ENCODE results near the gene GARIN3. TPM values are rescaled to one million over a fixed set of nuclear protein-coding genes. Genes with fewer than 3 reads are reported as not detected.
A peak's percentile ranks its signal among the peaks of the same experiment; 100 is the strongest.

The GARIN3 gene
- not detected in 2 replicates for total RNA-seq (ENCODE audit: low replicate concordance)

DNA sequence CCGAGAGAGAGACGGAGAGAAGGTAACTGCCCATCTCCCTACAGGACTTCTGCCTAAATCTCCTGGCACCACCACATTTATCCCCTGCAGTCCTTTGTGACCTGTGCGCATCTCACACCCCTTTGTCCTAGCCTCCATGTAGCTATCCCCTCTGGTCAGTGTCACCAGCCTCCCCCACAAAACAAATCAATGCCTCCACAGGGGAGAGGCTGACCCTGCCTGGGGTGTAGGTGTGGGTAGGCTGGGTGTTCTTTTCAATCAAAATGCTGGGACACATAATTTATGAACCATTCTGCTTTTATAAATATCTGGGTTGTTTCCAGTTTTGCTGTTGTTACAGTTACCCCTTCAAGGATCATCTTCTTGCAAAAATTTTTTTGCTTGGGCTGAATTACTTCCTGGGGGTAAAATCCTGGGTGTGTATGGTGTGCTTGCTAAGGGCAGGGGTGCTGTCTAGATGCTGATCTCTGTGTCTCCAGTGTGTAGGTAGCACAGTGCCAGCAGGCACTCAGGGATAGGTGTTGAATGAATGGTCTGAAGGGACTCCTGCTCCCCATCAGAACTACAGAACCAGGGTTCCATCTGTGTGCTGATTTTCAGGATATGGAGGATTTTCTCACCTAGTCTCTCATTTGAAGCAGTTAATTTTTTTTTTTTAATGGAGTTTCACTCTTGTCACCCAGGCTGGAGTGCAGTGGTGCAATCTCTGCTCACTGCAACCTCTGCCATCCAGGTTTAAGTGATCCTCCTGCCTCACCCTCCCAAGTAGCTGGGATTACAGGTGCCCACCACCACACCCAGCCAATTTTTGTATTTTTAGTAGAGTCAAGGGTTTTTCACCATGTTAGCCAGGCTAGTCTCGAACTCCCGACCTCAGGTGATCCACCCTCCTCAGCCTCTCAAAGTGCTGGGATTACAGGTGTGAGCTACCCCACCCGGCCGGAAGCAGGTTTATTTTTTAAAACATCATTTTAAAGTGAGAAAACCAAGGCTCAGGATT lies at the start of gene GARIN3:
GARIN3 (minus strand) TSS at position 51 of the 1,000 bp plus-strand sequence. CDS start 96 bp downstream, outside the sequence.
- no peaks in the 10 kb centered on the region for H4K20me1 ChIP-seq (ENCODE audit: low read depth)
- no peaks in the 10 kb centered on the region for H3F3A ChIP-seq (ENCODE audit: low read depth)
- H3K36me3 Mint-ChIP-seq, result no peaks in the 10 kb centered on the region
- H3K27me3 ChIP-seq, result no peaks in the 10 kb centered on the region
- no peak within 1 kb of the TSS for H2AFZ ChIP-seq (replicated peaks)
- H3K36me3 ChIP-seq, result no peaks in the 10 kb centered on the region
- TF ChIP-seq EZH2phosphoT487 (IDR thresholded peaks at IDR 0.05) (no peak), EZH2 (IDR thresholded peaks at IDR 0.05) (no peak), CTCF (IDR thresholded peaks at IDR 0.05) (no peak)
- no peak within 1 kb of the TSS for H3K4me3 ChIP-seq
- peaks cover 2% of the 10 kb centered on the region for H3K4me1 Mint-ChIP-seq
- H3K4me1 ChIP-seq, result no peaks in the 10 kb centered on the region
- peak within 1 kb of the TSS; percentile 8 for H3K4me3 Mint-ChIP-seq
- H3K9ac ChIP-seq, result no peak within 1 kb of the TSS
- H3K9me3 Mint-ChIP-seq, result no peaks in the 10 kb centered on the region
- H3K9me3 ChIP-seq (ENCODE audit: low read depth), result no peaks in the 10 kb centered on the region
- no peak for DNase-seq (ENCODE audit: low spot score)
- peaks cover 5% of the 10 kb centered on the region for H3K27me3 Mint-ChIP-seq (ENCODE audit: insufficient read depth, low read depth)
- H3K27ac Mint-ChIP-seq, result no peak within 1 kb of the TSS
- no peak within 1 kb of the TSS for H3K4me2 ChIP-seq
- H3K27ac ChIP-seq, result no peak within 1 kb of the TSS
- H3K79me2 ChIP-seq (ENCODE audit: low read depth), result no peaks in the 10 kb centered on the region

GRCh38 chr5:157215514-157216167 lies 49.6 kb upstream of the GARIN3 start:
- no peaks in the 10 kb centered on the region for H3K36me3 Mint-ChIP-seq
- H3K36me3 ChIP-seq, result no peaks in the 10 kb centered on the region
- no peaks in the 10 kb centered on the region for H3K4me1 ChIP-seq
- no peak overlapping the region for H3K27ac ChIP-seq
- H3K4me3 Mint-ChIP-seq, result no peak overlapping the region
- H3K27me3 ChIP-seq, result no peaks in the 10 kb centered on the region
- H3K9ac ChIP-seq, result no peak overlapping the region
- DNase-seq (ENCODE audit: low spot score), result no peak
- H3K27ac Mint-ChIP-seq, result no peak overlapping the region
- H2AFZ ChIP-seq (replicated peaks), result no peak overlapping the region
- TF ChIP-seq EZH2phosphoT487 (IDR thresholded peaks at IDR 0.05) (no peak), EZH2 (IDR thresholded peaks at IDR 0.05) (no peak), CTCF (IDR thresholded peaks at IDR 0.05) (no peak)
- no peaks in the 10 kb centered on the region for H3K9me3 ChIP-seq (ENCODE audit: low read depth)
- no peaks in the 10 kb centered on the region for H3F3A ChIP-seq (ENCODE audit: low read depth)
- no peak overlapping the region for H3K4me2 ChIP-seq
- H3K27me3 Mint-ChIP-seq (ENCODE audit: insufficient read depth, low read depth), result peaks cover 3% of the 10 kb centered on the region
- H4K20me1 ChIP-seq (ENCODE audit: low read depth), result no peaks in the 10 kb centered on the region
- H3K79me2 ChIP-seq (ENCODE audit: low read depth), result no peaks in the 10 kb centered on the region
- peaks cover 8% of the 10 kb centered on the region for H3K4me1 Mint-ChIP-seq
- H3K9me3 Mint-ChIP-seq, result no peaks in the 10 kb centered on the region
- H3K4me3 ChIP-seq, result no peak overlapping the region

DNA sequence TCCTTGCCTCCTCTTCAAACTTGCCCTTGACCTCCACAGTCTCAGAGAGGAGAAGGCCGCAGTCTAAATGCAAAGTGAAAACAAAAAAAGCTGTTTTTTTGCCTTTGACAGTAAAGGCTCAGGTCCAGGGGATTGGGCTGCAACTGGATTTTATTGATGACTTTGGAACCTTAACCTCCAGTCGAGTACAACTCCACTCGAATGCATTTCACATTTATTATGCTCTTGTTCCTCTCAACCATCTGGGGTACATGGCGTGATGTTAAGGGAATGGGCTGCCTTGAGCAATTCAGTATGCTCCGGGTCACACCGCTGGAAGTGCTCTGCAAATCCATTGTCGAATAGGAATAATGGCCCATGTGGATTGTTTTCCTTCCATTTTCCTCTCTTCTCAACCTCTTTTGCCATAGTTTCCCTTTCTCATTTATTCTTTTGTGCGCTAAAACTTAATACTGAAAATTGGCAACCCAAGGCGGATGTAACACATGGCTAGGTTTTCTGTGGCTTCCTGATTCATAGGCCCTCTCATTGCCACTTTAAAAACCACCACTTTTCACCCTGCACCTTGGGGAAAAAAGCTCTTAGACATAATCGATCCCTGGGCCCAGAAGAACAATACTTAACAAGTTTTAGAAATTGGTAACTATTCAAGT lies 48.9 kb upstream of the GARIN3 start:
- Mint-ChIP-seq H3K27ac (no peak overlapping the region), H3K36me3 (no peaks in the 10 kb centered on the region), H3K4me3 (no peak overlapping the region), H3K27me3 (ENCODE audit: insufficient read depth, low read depth) (peaks cover 3% of the 10 kb centered on the region), H3K9me3 (no peaks in the 10 kb centered on the region), H3K4me1 (peaks cover 8% of the 10 kb centered on the region)
- TF ChIP-seq CTCF (IDR thresholded peaks at IDR 0.05) (no peak), EZH2phosphoT487 (IDR thresholded peaks at IDR 0.05) (no peak), EZH2 (IDR thresholded peaks at IDR 0.05) (no peak)
- Histone ChIP-seq H3K27ac (no peak overlapping the region), H3K4me3 (no peak overlapping the region), H3K36me3 (no peaks in the 10 kb centered on the region), H3K27me3 (no peaks in the 10 kb centered on the region), H3K4me2 (no peak overlapping the region), H3K79me2 (ENCODE audit: low read depth) (no peaks in the 10 kb centered on the region), H4K20me1 (ENCODE audit: low read depth) (no peaks in the 10 kb centered on the region), H2AFZ (replicated peaks) (no peak overlapping the region), H3K9ac (no peak overlapping the region), H3K4me1 (no peaks in the 10 kb centered on the region), H3K9me3 (ENCODE audit: low read depth) (no peaks in the 10 kb centered on the region), H3F3A (ENCODE audit: low read depth) (no peaks in the 10 kb centered on the region)
- DNase-seq (ENCODE audit: low spot score), result no peak

All from neural progenitor cell (in vitro differentiated cells).